Measurements from ENCODE around the gene OR6J1.

GRCh38 chr14:22607291-22607690, 36.9 kb downstream of the OR6J1 start:
- TF ChIP-seq CTCF (IDR thresholded peaks at IDR 0.05) (no peak), POLR2A (IDR thresholded peaks at IDR 0.05) (no peak), POLR2AphosphoS5 (IDR thresholded peaks at IDR 0.05; ENCODE audit: insufficient read depth in 1 of 2, low read depth in 1 of 2) (no peak)

Data from vagina (tissue), 2 donors.